ENCODE data around the gene SLC4A1. TPM values are rescaled to one million over a fixed set of nuclear protein-coding genes. Genes with fewer than 3 reads are reported as not detected.
"Not testable (repeated sequence)": the region's sequence is repeated elsewhere in the genome, so short reads cannot be mapped to it uniquely, and the experiment has no call there.

SLC4A1 gene
- total and polyA plus RNA-seq, 2 experiments from 2014 or later, result not detected

DNA sequence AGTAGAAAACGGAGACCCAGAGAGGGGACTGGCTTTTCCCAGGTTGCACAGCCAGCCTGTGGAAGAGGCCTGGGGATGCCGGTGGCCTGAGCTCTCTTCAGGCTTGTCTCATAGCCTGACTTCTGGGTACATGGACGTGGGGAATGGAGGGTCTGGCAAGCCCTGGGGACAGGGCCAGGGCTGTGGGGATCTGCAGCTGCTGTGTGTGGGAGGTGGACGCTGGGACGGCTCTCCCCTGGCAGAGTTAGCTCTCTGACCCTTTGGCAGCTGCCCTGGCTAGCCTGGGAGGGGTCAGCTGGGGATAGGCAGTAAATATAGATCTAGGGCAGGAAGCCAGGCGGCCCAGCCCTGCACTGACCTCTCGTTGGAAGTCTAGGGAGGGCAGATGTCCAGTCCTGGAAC, 20.5 kb downstream of the SLC4A1 start:
- no peak for DNase-seq (ENCODE audit: low read depth in 1 of 2, low spot score in 1 of 2)
- H3K27me3 ChIP-seq, result no peaks in the 10 kb centered on the region
- H3K9me3 ChIP-seq (ENCODE audit: low read depth), result no peaks in the 10 kb centered on the region
- H3K4me3 ChIP-seq, result no peak overlapping the region
- H3K27ac ChIP-seq, result no peak overlapping the region
- no peaks in the 10 kb centered on the region for H3K4me1 ChIP-seq (ENCODE audit: low read depth)
- no peaks in the 10 kb centered on the region for H3K36me3 ChIP-seq
- TF ChIP-seq, protein P1, sequence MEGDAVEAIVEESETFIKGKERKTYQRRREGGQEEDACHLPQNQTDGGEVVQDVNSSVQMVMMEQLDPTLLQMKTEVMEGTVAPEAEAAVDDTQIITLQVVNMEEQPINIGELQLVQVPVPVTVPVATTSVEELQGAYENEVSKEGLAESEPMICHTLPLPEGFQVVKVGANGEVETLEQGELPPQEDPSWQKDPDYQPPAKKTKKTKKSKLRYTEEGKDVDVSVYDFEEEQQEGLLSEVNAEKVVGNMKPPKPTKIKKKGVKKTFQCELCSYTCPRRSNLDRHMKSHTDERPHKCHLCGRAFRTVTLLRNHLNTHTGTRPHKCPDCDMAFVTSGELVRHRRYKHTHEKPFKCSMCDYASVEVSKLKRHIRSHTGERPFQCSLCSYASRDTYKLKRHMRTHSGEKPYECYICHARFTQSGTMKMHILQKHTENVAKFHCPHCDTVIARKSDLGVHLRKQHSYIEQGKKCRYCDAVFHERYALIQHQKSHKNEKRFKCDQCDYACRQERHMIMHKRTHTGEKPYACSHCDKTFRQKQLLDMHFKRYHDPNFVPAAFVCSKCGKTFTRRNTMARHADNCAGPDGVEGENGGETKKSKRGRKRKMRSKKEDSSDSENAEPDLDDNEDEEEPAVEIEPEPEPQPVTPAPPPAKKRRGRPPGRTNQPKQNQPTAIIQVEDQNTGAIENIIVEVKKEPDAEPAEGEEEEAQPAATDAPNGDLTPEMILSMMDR (IDR thresholded peaks at IDR 0.05; ENCODE audit: low read depth, low read length), result no peak

DNA sequence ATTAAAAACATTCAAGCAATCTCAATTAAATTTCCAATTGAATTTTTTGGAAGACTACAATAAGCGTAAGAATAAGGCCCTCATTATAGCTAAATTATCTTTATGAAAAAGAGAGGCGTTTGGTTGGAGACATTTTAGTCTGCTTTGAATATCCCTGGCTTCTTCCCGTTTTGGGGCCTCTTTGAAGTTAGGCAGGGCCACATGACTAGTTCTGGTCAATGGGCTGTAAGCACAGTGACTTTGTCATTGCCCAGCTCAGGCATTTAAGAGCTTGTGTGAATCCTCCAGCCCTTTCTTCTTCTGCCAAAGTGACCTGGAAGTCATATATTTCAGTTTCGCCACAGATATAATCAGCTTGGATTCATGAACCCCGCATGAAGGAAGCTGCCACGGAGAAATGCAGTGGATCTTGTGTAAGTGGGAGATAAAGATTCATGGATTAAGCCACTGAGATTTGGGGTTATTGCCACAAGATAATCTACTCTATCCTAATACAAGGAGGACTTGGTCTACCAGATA, 26.8 kb downstream of the SLC4A1 start:
- TF ChIP-seq, protein P1 (IDR thresholded peaks at IDR 0.05; ENCODE audit: low read depth, low read length), result no peak
- Histone ChIP-seq H3K4me3 (no peak overlapping the region), H3K4me1 (ENCODE audit: low read depth) (no peaks in the 10 kb centered on the region), H3K27me3 (no peaks in the 10 kb centered on the region), H3K36me3 (no peaks in the 10 kb centered on the region), H3K27ac (no peak overlapping the region), H3K9me3 (ENCODE audit: low read depth) (no peaks in the 10 kb centered on the region)
- no peak for DNase-seq (ENCODE audit: low read depth in 1 of 2, low spot score in 1 of 2)

DNA sequence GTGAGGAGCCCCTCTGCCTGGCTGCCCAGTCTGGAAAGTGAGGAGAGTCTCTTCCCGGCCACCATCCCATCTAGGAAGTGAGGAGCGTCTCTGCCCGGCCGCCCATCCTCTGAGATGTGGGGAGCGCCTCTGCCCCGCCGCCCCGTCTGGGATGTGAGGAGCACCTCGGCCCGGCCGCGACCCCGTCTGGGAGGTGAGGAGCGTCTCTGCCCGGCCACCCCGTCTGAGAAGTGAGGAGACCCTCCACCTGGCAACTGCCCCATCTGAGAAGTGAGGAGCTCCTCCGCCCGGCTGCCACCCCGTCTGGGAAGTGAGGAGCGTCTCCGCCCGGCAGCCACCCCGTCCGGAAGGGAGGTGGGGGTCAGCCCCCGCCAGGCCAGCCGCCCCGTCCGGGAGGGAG, 30.0 kb downstream of the SLC4A1 start:
- not testable (repeated sequence) for H3K27me3 ChIP-seq; DNase-seq (ENCODE audit: low read depth in 1 of 2, low spot score in 1 of 2); H3K36me3 ChIP-seq; H3K4me1 ChIP-seq (ENCODE audit: low read depth); H3K4me3 ChIP-seq; H3K9me3 ChIP-seq (ENCODE audit: low read depth); H3K27ac ChIP-seq

DNA sequence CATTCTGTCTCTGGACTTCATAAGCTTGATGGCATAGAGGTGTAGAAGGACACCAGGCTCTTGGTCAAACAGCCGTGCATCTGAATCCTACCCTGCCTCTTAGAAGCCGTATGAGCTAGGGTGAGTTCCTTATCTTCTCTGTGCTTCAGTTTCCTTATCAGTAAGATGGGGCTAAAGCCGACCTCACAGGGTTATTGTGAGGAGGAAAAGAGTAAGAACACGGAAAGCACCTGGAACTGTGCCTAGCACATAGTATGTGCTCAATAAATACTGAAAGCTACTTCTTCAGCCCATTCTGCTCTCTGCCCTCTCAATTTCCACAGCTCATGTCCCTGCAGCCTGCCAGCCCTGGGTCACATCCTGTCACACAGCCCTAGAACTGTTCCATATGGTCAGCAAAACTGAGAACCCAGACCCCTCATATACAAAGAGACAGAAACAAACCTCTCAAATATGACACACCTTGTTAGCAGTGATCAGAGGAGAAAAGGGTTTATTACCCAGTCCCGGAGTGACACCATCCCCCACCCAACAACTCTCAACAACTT, 31.4 kb downstream of the SLC4A1 start:
- no peaks in the 10 kb centered on the region for H3K9me3 ChIP-seq (ENCODE audit: low read depth)
- no peaks in the 10 kb centered on the region for H3K36me3 ChIP-seq
- DNase-seq (ENCODE audit: low read depth in 1 of 2, low spot score in 1 of 2), result no peak
- no peak overlapping the region for H3K27ac ChIP-seq
- no peaks in the 10 kb centered on the region for H3K27me3 ChIP-seq
- no peaks in the 10 kb centered on the region for H3K4me1 ChIP-seq (ENCODE audit: low read depth)
- H3K4me3 ChIP-seq, result no peak overlapping the region
- TF ChIP-seq, protein P1 (IDR thresholded peaks at IDR 0.05; ENCODE audit: low read depth, low read length), result no peak

DNA sequence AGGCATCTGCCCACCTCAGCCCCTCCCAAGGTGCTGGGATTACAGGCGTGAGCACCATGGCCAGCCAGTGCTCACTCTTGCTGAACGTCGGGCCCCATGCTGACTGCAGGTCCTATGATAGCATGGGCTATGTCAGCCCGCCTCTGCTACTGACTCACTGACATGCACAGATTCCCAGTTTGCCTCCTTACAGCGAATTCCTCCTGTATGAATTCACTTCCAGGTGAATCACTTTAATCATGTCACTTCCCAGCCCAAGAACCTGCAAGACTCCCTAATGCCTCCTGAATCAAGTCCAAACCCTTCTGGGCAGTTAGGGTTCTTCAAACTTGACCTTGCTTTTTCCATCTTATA, 32.4 kb downstream of the SLC4A1 start:
- TF ChIP-seq, protein P1 (IDR thresholded peaks at IDR 0.05; ENCODE audit: low read depth, low read length), result no peak

GRCh38 chr17:44233582-44233981, 34.4 kb downstream of the SLC4A1 start:
- Histone ChIP-seq H3K27me3 (no peaks in the 10 kb centered on the region), H3K27ac (no peak overlapping the region), H3K4me3 (no peak overlapping the region), H3K4me1 (ENCODE audit: low read depth) (no peaks in the 10 kb centered on the region), H3K9me3 (ENCODE audit: low read depth) (no peaks in the 10 kb centered on the region), H3K36me3 (no peaks in the 10 kb centered on the region)
- DNase-seq (ENCODE audit: low read depth in 1 of 2, low spot score in 1 of 2), result no peak
- TF ChIP-seq, protein P1 (IDR thresholded peaks at IDR 0.05; ENCODE audit: low read depth, low read length), result no peak

More for the DNA sequence above, 32.4 kb downstream of the SLC4A1 start:
- Histone ChIP-seq H3K27ac (no peak overlapping the region), H3K9me3 (ENCODE audit: low read depth) (no peaks in the 10 kb centered on the region), H3K36me3 (no peaks in the 10 kb centered on the region), H3K27me3 (no peaks in the 10 kb centered on the region), H3K4me1 (ENCODE audit: low read depth) (no peaks in the 10 kb centered on the region), H3K4me3 (no peak overlapping the region)
- DNase-seq (ENCODE audit: low read depth in 1 of 2, low spot score in 1 of 2), result no peak
